ENCODE data around the gene DNM3. TPM values are rescaled to one million over a fixed set of nuclear protein-coding genes. Genes with fewer than 3 reads are reported as not detected.

Gene DNM3
- total RNA-seq, 1 experiment from 2014 or later, result 2.7 TPM

DNA sequence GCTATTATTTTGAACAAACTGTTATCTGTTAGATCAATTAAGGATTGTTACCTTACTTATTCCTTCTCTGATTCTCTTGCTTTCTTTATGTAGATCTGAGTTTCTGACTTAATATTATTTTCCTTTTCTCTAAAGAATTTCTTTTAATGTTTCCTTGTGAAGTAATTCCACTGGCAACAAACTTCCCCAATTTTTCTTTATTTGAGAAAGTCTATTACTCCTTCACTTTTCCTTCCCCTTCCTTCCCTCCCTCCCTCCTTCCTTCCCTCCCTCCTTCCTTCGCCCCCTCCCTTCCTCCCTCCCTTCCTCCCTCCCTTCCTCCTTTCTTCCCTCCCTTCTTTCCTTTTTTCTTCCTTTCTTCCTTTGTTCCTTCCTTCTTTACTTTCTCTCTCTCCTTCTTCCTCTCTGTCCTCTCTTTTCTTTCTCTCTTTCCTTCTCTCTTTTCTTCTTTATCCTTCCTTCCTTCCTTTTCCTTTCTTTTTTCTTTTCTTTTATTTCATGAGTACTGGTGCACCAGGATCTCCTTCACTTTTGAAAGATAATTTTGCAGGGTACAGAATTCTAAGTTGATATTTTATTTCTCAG, 177.5 kb downstream of the DNM3 start:
- TF ChIP-seq, protein P1, sequence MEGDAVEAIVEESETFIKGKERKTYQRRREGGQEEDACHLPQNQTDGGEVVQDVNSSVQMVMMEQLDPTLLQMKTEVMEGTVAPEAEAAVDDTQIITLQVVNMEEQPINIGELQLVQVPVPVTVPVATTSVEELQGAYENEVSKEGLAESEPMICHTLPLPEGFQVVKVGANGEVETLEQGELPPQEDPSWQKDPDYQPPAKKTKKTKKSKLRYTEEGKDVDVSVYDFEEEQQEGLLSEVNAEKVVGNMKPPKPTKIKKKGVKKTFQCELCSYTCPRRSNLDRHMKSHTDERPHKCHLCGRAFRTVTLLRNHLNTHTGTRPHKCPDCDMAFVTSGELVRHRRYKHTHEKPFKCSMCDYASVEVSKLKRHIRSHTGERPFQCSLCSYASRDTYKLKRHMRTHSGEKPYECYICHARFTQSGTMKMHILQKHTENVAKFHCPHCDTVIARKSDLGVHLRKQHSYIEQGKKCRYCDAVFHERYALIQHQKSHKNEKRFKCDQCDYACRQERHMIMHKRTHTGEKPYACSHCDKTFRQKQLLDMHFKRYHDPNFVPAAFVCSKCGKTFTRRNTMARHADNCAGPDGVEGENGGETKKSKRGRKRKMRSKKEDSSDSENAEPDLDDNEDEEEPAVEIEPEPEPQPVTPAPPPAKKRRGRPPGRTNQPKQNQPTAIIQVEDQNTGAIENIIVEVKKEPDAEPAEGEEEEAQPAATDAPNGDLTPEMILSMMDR (conservative IDR thresholded peaks at IDR 0.05), result no peak
- H3T11ph ChIP-seq (ENCODE audit: low read length), result no peak overlapping the region
- no CpG with 5 or more reads among the region's 1 CpG for WGBS (ENCODE audit: extremely low coverage, insufficient read length, low lambda C conversion rate)
- H2BK20ac ChIP-seq (ENCODE audit: low read depth, low read length, poor library complexity, severe bottlenecking), result no peak overlapping the region
- H3K23ac ChIP-seq (ENCODE audit: insufficient read length, low read depth, low read length), result no peak overlapping the region
- Mint-ChIP-seq H3K27ac (peak overlapping the region in 1 of 3 experiments; percentile 8; a peak in 1 of 7 replicates), H3K9me3 (peaks cover 8% of the 10 kb centered on the region in 2 experiments; a peak in 3 of 5 replicates), H3K27me3 (ENCODE audit: low read depth) (no peaks in the 10 kb centered on the region), H3K4me3 (no peak overlapping the region), H3K4me1 (no peaks in the 10 kb centered on the region), H3K36me3 (ENCODE audit: insufficient read depth in 1 of 3, low read depth in 3 of 3) (peaks cover 0 to 3% (median 0%) of the 10 kb centered on the region in 3 experiments; a peak in 1 of 7 replicates)
- H2BK12ac ChIP-seq (ENCODE audit: insufficient read length, low read depth, low read length), result no peak overlapping the region
- H4K5ac ChIP-seq (ENCODE audit: insufficient read length, low read depth, low read length), result no peak overlapping the region
- H2BK120ac ChIP-seq (ENCODE audit: low read depth, low read length, poor library complexity, severe bottlenecking), result no peak overlapping the region
- no peak overlapping the region for H2AK5ac ChIP-seq (ENCODE audit: insufficient read length, low read length)
- no peak overlapping the region for H3K14ac ChIP-seq (ENCODE audit: insufficient read depth, low read length)
- H3K4me2 ChIP-seq (ENCODE audit: insufficient read depth, insufficient read length, low read length), result no peak overlapping the region
- no peak overlapping the region for H3K9ac ChIP-seq (ENCODE audit: extremely low read depth, insufficient read length, low read length)
- DNase-seq, result no peak
- H4K91ac ChIP-seq (ENCODE audit: insufficient read length, low read depth, low read length), result no peak overlapping the region
- no peak overlapping the region for H3K56ac ChIP-seq (ENCODE audit: insufficient read length, low read depth, low read length)
- H3K27me3 ChIP-seq (ENCODE audit: insufficient read depth, low read length), result no peaks in the 10 kb centered on the region
- no peak overlapping the region for H3K4ac ChIP-seq (ENCODE audit: low read depth, low read length)
- H2BK15ac ChIP-seq (ENCODE audit: low read depth, low read length), result no peak overlapping the region
- H4K8ac ChIP-seq (replicated peaks; ENCODE audit: insufficient read length, low read depth, low read length), result no peak overlapping the region
- H2BK5ac ChIP-seq (ENCODE audit: insufficient read length, low read length), result no peak overlapping the region
- H4K20me1 ChIP-seq (ENCODE audit: control insufficient read depth, insufficient read depth, insufficient read length), result no peaks in the 10 kb centered on the region
- H3K18ac ChIP-seq (ENCODE audit: insufficient read length, low read depth, low read length), result no peak overlapping the region
- H3K23me2 ChIP-seq (ENCODE audit: insufficient read length, low read depth, low read length, poor library complexity, severe bottlenecking), result no peaks in the 10 kb centered on the region
- H2AFZ ChIP-seq (ENCODE audit: low read length), result no peak overlapping the region
- no peaks in the 10 kb centered on the region for H3K9me3 ChIP-seq (ENCODE audit: control insufficient read depth, low read depth, low read length)
- no peaks in the 10 kb centered on the region for H3K79me2 ChIP-seq (ENCODE audit: insufficient read depth, low read length)
- H3K79me1 ChIP-seq (ENCODE audit: insufficient read depth, low read depth, low read length, poor library complexity, severe bottlenecking), result no peaks in the 10 kb centered on the region
- H3K4me1 ChIP-seq (ENCODE audit: insufficient read depth, low read length), result no peaks in the 10 kb centered on the region
- no peak overlapping the region for H3K27ac ChIP-seq (ENCODE audit: insufficient read length, low read depth, low read length)
